ENCODE measurements around the gene RAPGEF5.

RAPGEF5 gene

DNA sequence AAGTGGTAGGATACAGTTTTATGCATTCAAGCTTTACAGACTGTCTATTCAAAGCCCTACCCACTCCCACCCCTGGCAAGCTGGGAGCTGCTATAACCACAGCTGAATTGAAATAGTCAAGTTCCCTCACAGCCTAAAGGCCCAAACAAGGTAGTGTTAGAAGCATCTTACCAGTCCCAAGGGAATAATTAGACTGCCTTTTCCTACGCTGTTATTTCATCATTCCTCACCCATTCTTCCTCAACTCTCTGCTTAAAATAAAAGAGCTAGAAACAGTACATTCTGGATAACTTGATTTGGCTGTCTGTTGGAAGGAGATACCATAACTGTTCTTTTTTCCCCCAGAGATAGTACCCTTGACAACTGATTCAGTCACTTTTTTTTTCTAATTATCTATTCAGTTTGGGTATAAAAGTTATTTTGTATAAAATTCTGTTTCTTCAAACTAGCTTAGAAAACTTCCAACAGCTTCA lies 54.0 kb downstream of the RAPGEF5 start:
- no peak for DNase-seq

DNA sequence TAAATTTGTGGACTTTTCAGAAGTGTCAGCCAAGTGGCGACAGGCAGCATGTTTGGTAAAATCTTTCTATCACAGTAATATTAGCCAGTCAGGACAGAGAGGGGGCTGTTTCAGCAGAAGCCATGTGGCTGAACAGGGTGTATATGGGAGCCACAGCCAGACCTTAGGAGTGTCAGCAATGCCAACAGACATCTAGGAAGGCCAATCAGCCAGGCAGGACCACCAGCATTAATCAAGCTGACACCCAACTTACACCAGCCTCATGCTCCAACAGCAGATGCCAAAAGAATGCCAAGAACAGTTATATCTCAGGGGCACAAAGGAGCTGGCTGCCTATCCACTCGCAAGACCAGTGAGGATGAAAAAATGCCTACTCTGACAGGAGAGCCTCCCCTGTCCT lies 54.8 kb downstream of the RAPGEF5 start:
- DNase-seq: no peak

DNA sequence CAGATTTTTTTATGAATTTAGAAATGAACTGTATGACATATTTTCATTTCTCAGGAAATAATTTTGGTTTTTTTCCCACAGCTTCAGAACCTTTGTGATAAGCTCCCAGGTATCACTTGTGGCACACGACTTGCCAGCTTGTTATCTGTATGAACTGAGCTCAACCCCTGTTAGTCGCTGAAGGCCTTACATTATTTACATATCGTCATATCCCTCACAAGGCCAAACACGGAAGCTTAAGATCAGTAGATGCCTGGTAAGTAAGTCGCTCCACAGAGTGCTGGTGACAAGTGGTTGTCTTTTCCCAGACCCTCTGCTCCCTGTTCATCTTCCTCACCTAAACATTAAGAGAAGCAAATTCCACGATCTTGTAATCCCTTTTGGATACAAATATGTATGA lies 55.2 kb downstream of the RAPGEF5 start:
- DNase-seq: no peak

DNA sequence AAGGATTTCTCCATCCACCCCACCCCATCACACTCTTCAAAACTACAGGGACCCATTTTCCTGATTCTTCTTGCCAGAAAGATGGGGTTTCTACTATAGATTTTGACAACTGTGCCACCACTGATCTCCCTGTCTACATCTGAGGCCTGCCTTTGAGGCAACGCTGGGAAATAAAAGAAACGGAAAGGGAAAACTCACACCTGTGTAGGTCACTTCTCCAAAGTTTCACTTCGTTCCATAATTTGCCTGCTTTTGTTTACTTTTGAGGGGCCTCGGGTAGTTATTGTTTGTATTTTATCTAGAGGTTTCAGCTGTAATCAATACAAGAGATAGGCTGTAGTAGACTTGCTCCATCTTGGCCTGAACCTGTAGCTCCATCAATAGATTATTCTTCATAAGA lies 56.1 kb downstream of the RAPGEF5 start:
- DNase-seq: no peak

DNA sequence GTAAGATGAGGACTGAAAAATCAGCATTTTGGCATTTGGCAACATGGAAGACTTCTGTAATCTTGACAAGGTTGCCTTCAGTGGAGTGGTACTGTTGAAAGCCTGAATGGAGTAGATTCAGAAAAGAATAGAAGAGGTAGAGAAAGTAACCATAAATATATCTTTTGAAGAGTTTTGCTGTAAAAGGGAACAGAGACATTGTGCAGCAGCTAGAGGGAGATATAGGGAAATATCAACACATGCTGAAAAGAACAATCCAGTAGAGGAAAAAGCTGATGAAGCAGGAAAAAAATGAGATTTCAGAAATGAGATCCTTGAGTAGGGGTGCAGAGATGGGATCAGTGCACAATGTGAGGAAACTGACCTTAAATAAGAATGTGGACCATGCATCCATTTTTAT lies 60.0 kb downstream of the RAPGEF5 start:
- no peak for DNase-seq

DNA sequence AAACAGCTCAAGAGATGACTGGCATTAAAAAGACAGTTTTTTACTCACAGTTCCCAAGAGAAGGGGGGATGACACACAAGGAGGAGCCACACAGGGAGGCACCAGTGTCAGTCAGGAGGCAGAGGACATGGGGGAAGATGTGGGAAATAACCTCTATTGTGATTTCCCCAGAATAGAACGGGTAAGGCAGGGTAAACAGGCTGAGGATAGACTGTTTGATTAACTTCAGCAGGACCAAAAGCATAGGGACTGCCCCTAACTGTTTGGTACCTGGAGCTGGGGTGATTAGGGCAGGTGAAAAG lies 60.7 kb downstream of the RAPGEF5 start:
- no peak for DNase-seq

DNA sequence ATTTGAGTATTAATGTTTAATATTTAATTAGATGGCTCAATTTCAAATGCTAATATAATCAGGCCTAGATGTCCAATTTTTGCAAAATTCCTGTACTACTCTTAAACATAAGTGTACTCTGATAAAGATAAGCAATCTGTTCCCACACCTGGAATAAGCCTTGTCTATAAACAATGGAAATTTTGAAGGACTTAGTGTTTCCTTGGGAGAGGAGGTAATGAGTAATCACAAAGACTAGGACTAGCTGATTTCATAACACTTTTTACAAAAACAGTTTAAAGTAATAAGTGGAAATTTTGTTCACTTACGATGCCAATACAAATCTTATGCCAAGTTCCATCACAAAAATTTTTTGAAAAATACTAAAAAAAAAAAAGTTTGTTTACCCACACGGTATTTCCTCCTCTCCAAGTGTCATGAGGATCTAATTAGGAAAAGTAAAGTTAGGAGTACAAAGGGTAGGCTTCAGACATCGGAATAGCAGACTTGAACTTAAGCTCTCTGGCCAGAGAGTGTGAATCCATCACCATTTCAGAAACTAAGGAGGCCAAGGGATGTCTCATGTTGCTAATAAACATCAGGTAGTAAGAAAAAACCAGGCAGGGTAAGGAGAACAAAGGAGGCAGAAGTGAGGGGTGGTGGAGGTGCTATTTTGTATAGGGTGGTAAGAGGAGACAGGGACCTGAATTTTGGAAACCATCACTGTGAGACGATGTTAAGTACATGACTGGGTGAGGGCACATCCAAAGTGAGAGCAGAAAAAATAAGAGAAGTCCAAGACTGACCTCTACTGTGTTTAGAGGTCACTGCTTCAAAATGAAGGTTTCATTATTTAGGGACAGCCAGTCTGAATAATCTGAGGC lies 61.3 kb downstream of the RAPGEF5 start:
- DNase-seq: no peak

DNA sequence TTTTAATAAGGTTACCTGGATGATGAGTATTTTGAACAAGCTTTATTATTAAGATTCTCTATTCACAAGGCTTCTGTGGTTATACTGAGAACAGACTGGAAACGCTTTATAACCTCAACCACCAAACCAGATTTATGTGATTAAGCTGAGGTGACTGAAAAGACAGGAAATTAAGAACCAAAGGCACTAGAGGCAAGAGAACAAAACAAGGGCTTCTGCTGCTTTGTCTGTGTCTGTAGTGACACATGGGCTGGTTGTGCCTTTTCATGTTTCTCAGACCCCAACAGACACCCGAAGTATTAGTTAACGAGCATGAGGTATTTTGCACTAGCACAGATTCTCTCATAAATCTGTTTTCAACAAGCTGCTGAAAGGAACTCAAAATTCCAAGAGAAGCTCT lies 64.4 kb downstream of the RAPGEF5 start:
- no peak for DNase-seq

DNA sequence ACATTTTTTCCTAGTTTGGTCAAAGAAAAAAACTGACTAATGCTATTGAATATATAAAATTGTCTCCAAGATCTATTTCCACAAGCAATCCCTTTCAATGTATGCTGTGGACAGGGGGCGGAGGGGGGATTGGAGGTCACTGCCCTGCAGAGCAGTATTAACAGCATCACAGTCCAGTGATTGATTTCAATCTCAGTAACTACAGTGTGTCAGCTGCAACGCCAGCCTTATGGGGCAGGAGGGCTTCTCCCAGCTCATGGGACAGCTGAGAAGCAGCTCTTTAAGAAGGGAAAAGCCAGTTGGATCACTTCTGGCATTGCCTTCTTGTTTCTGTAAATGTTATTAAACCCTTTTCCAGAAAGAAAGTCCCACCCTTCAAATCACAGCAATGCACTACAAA lies 65.0 kb downstream of the RAPGEF5 start:
- DNase-seq: no peak

DNA sequence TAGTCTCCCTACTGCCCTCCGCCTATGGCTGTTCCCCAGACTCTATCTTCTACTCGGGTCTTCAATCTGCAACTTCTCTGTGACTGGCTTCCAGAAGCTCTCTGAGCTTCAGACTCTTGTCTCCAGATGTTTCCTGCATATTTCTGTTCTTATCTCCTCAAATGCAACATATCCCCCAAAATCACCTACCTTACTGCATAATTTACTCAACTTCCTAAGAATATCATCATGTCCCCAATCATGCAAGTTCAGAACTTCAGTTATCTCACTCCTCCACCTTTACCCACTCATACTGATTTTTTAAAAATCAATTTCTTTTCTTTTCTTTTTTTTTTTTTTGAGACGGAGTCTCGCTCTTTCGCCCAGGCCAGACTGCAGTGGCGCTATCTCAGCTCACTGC lies 68.8 kb downstream of the RAPGEF5 start:
- no peak for DNase-seq

DNA sequence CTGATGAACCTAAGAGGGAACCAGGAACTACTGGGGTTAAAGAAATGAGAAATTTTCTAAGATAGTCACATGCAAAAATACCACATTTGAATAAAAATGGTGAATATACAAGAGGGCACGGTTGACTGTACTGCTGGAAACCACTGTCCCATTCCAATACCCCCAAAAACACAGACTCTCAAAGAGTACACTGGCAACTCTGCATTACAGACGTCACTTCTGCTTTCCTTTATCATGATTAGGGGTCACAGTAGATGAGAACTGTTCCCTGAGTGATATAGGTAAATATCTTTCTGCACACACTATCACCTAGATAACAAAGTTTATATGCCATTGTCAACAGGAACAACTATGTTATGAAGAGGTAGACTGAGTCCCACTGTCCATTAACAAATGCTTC lies 69.5 kb downstream of the RAPGEF5 start:
- no peak for DNase-seq

DNA sequence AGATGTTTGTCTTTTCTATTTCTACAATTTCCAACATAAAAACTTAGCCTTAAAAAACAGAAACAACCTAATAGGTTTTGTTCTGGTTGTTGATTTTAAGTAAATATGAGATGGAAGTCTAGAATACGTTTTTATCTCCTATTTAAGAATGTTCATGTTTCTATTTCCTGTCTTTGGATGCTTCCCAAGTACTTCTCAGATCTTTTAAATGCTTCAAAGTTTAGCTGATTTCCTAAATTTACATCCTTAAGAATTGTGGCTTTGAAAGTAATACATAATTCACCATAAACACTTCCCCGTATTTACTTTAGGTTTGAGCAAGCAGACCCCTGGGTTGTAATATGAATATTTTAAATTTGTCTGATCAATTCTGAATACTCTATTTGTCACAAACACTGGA lies 70.5 kb downstream of the RAPGEF5 start:
- DNase-seq: no peak

DNA sequence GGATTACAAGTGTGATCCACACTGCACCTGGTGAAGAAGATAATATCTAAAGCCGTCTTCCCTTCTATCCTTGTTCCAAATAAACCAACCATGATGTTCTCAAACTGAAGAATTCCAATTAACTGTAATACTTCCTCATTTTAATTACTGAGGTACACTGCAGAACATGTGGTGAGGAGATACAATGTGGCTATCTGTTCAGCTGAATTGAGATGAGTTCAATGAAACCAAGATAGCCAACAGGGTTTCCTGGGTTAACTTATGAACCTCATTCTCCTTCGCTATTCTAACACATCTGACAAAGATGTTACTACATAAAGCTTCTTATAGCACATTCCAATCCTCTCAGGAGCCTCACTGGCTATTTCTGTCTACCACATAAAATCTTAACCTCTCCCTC lies 75.5 kb downstream of the RAPGEF5 start:
- no peak for DNase-seq

DNA sequence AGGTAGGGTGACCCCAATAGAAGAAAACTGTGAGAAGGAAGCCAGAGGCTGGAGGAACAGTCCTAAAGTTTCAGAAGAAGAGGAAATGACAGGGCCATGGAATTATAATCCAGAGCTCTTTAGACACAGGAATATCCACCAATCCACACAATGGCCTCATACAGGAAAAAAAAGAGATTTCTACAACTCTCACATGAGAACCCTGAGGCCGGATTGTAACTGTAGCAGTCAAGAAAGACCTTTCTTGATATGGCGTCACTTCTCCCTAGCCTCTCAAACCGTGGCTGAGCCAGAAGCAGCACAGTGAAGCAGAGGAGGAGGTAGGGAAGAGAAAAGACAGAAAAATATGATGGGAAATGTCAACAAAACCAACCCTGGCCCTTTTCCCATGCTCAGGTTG lies 76.9 kb downstream of the RAPGEF5 start:
- no peak for DNase-seq

DNA sequence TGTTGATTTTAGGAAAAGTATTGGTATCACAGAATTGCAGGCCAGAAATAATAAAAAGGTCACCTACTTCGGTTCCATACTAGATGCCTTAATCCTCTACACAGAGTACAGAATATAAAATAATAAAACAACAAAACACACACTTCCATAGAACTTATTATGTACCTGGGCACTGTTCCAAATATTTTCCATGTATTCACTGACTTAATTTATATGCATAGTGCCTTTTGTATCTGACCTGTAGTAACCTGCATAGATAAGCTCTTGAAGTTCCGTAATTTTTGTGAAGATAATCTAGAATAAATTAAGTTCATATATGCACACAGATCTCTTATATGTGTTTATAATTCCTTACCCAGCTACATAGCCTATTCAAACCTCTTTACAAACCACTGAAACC lies 78.3 kb downstream of the RAPGEF5 start:
- DNase-seq: no peak

DNA sequence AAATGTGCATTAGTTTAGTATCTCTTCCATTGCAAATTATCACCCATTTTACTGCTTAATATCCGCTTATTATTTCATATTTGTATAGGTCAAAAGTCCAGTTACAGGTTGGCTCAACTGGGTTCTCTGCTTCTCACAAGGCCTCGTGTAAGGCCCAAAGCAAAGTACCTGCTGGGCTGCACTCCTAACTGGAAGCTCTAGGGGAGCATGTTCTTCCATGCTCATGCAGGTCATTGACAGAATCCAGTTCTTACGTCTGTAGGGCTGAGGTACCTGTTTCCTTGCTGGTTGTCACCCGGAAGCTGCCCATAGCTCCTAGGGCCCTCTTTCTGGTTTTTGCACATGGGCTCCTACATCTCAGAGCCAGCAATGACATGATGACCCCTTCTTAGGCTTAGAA lies 79.6 kb downstream of the RAPGEF5 start:
- DNase-seq: no peak

DNA sequence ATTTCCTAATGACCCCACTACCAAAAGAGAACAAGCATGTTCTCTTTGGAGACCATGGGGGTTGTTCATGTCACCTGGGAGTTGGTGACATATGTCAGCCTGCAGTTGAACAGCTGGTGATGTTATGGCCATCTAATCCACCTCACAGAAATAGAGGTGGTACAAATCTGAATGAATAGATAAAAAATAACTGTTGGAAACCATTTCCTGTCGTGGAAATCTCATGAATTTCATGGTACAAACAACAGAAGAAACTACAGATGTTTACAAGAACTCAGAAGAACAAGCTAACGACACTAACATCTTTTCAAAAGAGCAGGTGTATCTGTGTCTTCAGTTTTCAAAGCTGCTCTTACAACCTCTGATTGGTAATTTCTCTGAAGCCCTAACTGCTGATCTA lies 81.3 kb downstream of the RAPGEF5 start:
- DNase-seq: no peak

DNA sequence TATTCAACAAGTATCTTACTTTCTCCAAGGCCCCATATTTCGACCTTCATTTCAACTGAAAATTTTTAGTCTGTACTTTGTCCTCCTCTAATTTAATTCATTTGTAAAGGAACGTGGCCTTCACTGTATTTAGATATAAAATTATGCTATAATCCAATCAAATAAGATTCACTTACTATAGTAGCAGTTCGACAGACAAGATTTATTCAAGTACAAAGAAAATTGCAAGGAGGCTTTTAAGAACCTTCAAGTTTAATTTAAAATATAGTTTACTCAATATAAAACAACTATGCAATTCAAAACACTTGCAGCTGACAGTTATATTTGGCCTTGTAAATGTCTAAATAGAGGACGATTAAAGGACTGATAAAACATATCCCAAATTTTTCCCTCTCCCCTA lies 85.6 kb downstream of the RAPGEF5 start:
- DNase-seq: no peak

DNA sequence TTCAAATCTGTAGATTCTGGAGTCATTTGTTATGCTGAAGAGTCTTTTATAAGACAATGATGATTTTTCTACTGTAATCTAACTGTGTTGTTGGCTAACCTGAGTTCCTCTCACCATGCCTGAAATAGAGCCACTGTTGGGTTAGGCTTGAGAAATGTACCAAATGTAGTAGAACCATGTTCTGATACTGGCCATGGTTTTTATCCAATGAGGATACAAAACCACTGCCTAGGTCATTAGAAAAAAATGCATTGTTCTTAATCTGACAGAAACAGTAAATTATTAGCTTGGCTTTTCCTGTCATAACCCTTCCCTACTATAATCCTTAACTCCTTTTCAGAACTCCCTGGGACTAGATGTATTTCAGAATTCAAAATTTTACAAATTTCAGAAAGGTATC lies 86.6 kb downstream of the RAPGEF5 start:
- no peak for DNase-seq

DNA sequence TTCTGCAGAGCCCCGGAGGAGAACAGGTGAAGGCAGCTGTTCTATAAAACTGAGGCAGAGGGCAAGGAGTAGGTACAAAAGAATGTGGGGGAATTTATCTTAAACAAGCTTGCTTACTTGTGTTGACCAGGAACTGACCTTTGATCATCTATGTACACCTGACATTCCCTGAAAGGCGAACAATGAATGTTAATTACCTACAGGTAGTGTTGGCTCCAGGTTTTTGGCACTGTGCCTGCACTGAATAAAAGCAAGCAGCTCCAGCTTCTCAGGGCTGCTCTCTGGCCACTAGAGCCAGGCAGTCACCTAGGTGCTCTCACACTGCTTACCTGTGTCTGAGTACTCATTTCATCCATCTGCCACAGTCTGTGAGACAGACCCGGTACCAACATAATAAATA lies 87.0 kb downstream of the RAPGEF5 start:
- no peak for DNase-seq

DNA sequence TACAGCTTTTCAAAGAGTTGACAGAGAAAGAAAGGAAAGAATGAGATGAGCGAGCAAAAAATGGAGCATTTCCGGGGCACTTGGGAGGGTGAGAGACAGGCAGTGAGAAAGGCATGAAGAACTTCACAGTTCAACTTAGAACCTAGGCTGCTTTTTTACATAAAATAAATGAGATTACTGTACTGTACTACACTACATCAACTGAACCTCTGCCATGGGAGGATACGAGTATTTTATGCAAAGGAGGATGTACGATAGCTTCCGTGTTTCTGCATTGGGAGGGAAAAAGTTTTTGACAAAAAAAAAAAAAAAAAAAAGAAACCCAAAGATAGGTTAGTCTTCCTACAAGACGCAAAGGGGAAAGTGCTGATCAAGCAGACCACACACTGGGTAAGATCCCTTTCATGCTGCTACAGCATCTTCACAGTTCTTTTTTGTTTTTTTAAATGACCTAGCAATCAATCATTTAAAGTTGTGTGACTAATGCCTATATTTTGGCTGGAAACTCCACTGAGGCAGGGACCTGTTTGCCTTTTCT lies 88.0 kb downstream of the RAPGEF5 start:
- DNase-seq: no peak

DNA sequence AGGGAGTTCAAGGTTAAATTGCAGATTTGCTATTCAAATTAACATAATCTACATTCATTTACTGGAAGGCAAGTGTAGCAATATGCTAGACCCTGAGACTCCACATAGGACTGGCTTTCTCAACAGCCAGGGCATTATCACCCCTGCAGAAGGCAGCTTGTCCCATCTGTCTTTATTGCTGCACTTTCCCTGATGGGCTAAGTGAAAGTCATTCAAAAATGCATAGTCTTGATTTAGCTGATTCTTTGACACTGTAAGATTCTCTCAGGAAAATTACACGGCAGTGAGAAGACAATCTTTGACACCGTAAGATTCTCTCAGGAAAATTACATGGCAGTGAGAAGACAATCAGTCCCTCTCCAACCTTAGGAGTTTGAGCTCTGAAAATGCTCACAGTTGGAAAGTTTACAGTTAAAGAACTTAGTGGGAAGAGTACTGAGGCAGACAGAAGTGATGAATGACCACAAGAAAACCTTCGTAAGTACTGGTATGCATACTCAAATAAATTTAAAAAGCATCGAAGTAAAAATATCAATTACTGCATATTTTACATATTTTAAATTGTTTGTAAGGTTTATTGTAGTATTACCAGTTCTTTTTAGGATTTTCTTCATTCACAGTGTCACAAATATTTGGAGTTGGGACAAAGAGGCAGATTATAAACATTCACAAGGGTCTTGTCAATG lies 88.9 kb downstream of the RAPGEF5 start:
- no peak for DNase-seq

DNA sequence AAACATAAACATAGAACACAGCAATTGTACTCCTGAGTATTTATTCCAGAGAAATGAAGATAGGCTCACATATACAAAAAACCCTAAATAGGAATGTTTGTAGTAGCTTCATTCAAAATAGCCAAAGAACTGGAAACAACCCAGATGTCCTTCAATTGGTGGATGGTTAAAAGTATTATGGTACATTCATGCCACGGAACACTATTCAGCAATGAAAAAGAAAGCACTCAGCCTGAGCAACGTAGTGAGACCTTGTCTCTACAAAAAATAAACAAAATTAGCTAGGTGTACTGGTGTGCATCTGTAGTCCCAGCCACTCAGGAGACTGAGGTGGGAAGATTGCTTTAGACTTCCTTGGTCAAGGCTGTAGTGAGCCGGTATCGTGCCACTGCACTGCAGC lies 94.4 kb downstream of the RAPGEF5 start:
- no peak for DNase-seq

DNA sequence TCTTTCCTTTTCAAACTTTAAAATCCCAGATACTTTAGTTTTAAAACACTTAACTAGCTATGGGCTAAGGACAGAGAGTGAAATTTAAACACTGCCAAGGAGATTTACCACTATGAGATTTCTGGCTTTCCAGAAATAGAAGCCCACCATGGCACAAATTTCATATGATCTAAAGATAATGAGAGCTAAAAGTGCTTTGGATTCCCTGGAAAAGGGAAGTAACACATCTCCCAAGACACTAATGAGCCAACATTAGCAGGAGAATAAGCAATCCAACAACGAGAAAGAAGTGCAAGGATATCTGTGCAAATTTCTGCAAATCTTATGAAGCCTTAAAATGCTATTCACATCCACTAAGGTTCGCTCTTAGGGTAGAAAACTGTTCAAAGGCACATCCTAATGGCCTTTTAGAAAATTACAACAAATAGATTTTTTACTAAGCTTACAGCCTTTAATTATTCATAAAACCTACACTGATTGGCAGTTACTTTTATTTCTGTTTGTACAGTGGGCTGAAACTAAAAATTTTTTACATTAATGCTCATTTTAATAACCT lies 100.3 kb downstream of the RAPGEF5 start:
- no peak for DNase-seq
